Measurements from ENCODE around the gene COPG1. TPM values are rescaled to one million over a fixed set of nuclear protein-coding genes. Genes with fewer than 3 reads are reported as not detected.

The COPG1 gene
- total RNA-seq, 1 experiment from 2014 or later, result 132 TPM

- DNase-seq (ENCODE audit: low spot score) (no peak), ATAC-seq (no peak)
- no peak overlapping the region for H3K4me3 Mint-ChIP-seq
- H3K9me3 Mint-ChIP-seq, result no peaks in the 10 kb centered on the region
- ChIA-PET CTCF (interaction anchor here (1.1 kb wide), 1 partner anchor 67 kb away, joined by 5 read pairs; no protein-coding TSS in a partner anchor), POLR2A (no interaction called here)
- H3K4me1 Mint-ChIP-seq, result peaks cover 9% of the 10 kb centered on the region
- no peaks in the 10 kb centered on the region; the same call in 1 of the 2 replicates for H3K27me3 Mint-ChIP-seq (ENCODE audit: low read depth)
- TF ChIP-seq USF2 (CRISPR knock-in tag; IDR thresholded peaks at IDR 0.05), result peak; percentile 54; the same call in 1 of the 2 replicates
- TF ChIP-seq KAT7 (CRISPR knock-in tag; IDR thresholded peaks at IDR 0.05; ENCODE audit: borderline replicate concordance), result no peak
- no peak for TF ChIP-seq CTCF (IDR thresholded peaks at IDR 0.05)
- TF ChIP-seq CREM (CRISPR knock-in tag; IDR thresholded peaks at IDR 0.05), result no peak
- no peak for TF ChIP-seq ARID4B (CRISPR knock-in tag; IDR thresholded peaks at IDR 0.05; ENCODE audit: borderline replicate concordance)
- no peak overlapping the region for H3K27ac Mint-ChIP-seq
- H3K36me3 Mint-ChIP-seq, result no peaks in the 10 kb centered on the region
These were observed 63.4 kb downstream of the COPG1 start for GRCh38 chr3:129312671-129313414.

GRCh38 chr3:129313415-129313664, 63.9 kb downstream of the COPG1 start:
- Mint-ChIP-seq H3K9me3 (no peaks in the 10 kb centered on the region), H3K4me3 (no peak overlapping the region; the same call in 1 of the 2 replicates), H3K4me1 (peaks cover 9% of the 10 kb centered on the region), H3K27ac (peak overlapping the region; percentile 96), H3K27me3 (ENCODE audit: low read depth) (no peaks in the 10 kb centered on the region; the same call in 1 of the 2 replicates), H3K36me3 (no peaks in the 10 kb centered on the region)
- CTCF ChIA-PET, result interaction anchor here (1.1 kb wide), 1 partner anchor 34 kb away, joined by 3 read pairs; no protein-coding TSS in a partner anchor
- ATAC-seq (no peak), DNase-seq (ENCODE audit: low spot score) (no peak)
- TF ChIP-seq CREB1 (CRISPR knock-in tag; IDR thresholded peaks at IDR 0.05), result no peak
- TF ChIP-seq ZBTB43 (CRISPR knock-in tag; IDR thresholded peaks at IDR 0.05), result no peak
- TF ChIP-seq FOXP1 (CRISPR knock-in tag; IDR thresholded peaks at IDR 0.05; ENCODE audit: borderline replicate concordance), result 0 out of 2 replicates have a peak, but pooled peaks have one; percentile 16
- no peak for TF ChIP-seq ZMAT4 (CRISPR knock-in tag; IDR thresholded peaks at IDR 0.05)
- TF ChIP-seq NFATC4 (CRISPR knock-in tag; IDR thresholded peaks at IDR 0.05), result 0 out of 2 replicates have a peak, but pooled peaks have one; percentile 5
- no peak for TF ChIP-seq ZNF317 (CRISPR knock-in tag; IDR thresholded peaks at IDR 0.05; ENCODE audit: borderline replicate concordance, low read depth)
- no peak for TF ChIP-seq ZNF425 (CRISPR knock-in tag; conservative IDR thresholded peaks at IDR 0.05)
- POLR2A ChIA-PET, result interaction anchor here (3.9 kb wide), 1 partner anchor 35 kb away, joined by 44 read pairs; the partner anchor contains the start of gene HMCES
